GM21423 (cell line): Measurements from ENCODE around the gene PRPSAP2.
"Not testable (repeated sequence)": the region's sequence is repeated elsewhere in the genome, so short reads cannot be mapped to it uniquely, and the experiment has no call there.

Experiments
- ATAC-seq: cut with Tn5 transposase; IDR thresholded peaks from one replicate; pipeline ENCODE4 v1.9.1; 2021; ENCODE audit warnings: mild to moderate bottlenecking, moderate library complexity; ENCODE audit not compliant: unreplicated experiment

Gene PRPSAP2

GRCh38 chr17:18937981-18938691, 80.2 kb downstream of the PRPSAP2 start:
- no peak for ATAC-seq

GRCh38 chr17:18938692-18939023, 80.7 kb downstream of the PRPSAP2 start:
- no peak for ATAC-seq

- ATAC-seq: no peak
Measured at GRCh38 chr17:18944646-18945045, 86.7 kb downstream of the PRPSAP2 start.

GRCh38 chr17:18946536-18946935, 88.6 kb downstream of the PRPSAP2 start:
- no peak for ATAC-seq

- no peak for ATAC-seq
Measured at GRCh38 chr17:18947866-18948265, 89.9 kb downstream of the PRPSAP2 start.

- no peak for ATAC-seq
Measured at GRCh38 chr17:18948476-18949006, 90.6 kb downstream of the PRPSAP2 start.

GRCh38 chr17:18949566-18949965, 91.6 kb downstream of the PRPSAP2 start:
- ATAC-seq: no peak

- no peak for ATAC-seq
Measured at GRCh38 chr17:18950346-18950745, 92.4 kb downstream of the PRPSAP2 start.

- no peak for ATAC-seq
Measured at GRCh38 chr17:18950944-18951905, 93.3 kb downstream of the PRPSAP2 start.

- no peak for ATAC-seq
Measured at GRCh38 chr17:18951941-18952842, 94.3 kb downstream of the PRPSAP2 start, which contains the start of gene SLC5A10. Gene SLC5A10 (plus strand): TSS chr17:18952165. CDS start chr17:18952206, 41 bp downstream.

GRCh38 chr17:18953231-18953728, 95.3 kb downstream of the PRPSAP2 start:
- no peak for ATAC-seq

- no peak for ATAC-seq
Measured at GRCh38 chr17:18954321-18954720, 96.4 kb downstream of the PRPSAP2 start.

- no peak for ATAC-seq
Measured at GRCh38 chr17:18955009-18955408, 97.1 kb downstream of the PRPSAP2 start.

GRCh38 chr17:18956021-18956420, 98.1 kb downstream of the PRPSAP2 start:
- ATAC-seq: not testable (repeated sequence)

GRCh38 chr17:18956581-18956980, 98.7 kb downstream of the PRPSAP2 start:
- ATAC-seq: no peak

- no peak for ATAC-seq
Measured at GRCh38 chr17:18957831-18958230, 99.9 kb downstream of the PRPSAP2 start.

- no peak for ATAC-seq
Measured at GRCh38 chr17:18958611-18959010, 100.7 kb downstream of the PRPSAP2 start.

GRCh38 chr17:18959071-18959844, 101.3 kb downstream of the PRPSAP2 start:
- ATAC-seq: no peak

- no peak for ATAC-seq
Measured at GRCh38 chr17:18959845-18960240, 101.9 kb downstream of the PRPSAP2 start.

GRCh38 chr17:18960241-18960665, 102.3 kb downstream of the PRPSAP2 start:
- ATAC-seq: no peak
